Renal cortex interstitium (tissue), 11 donors: ENCODE results near the gene SEMA6A. TPM values are rescaled to one million over a fixed set of nuclear protein-coding genes. Genes with fewer than 3 reads are reported as not detected.
"Not testable (repeated sequence)": the region's sequence is repeated elsewhere in the genome, so short reads cannot be mapped to it uniquely, and the experiment has no call there.

Source experiments
- DNase-seq, 11 donors: peaks; one replicate each; pipeline ENCODE4 v3.0.0-alpha.2; 2013; ENCODE audit warnings: low read depth in 9 of 11, low spot score in 4 of 11; ENCODE audit errors: extremely low read depth in 1 of 11
- polyA plus RNA-seq, 3 donors: library from polyadenylated mRNA; unstranded; fragments of 120-200 nt; gene quantifications; one replicate each; pipeline ENCODE4 v1.2.1, GENCODE V29; 2013; ENCODE audit not compliant: insufficient read length in 3 of 3

The SEMA6A gene
- polyA plus RNA-seq, 3 donors = 48.5 to 66.4 (median 64.9) TPM

GRCh38 chr5:116564312-116564711 is 10.3 kb downstream of the SEMA6A start:
- no peak for DNase-seq

GRCh38 chr5:116563736-116564308 is 10.8 kb downstream of the SEMA6A start:
- DNase-seq = no peak

GRCh38 chr5:116562669-116563068 is 12.0 kb downstream of the SEMA6A start:
- DNase-seq = no peak

GRCh38 chr5:116561658-116562057 is 13.0 kb downstream of the SEMA6A start:
- no peak for DNase-seq

- DNase-seq = no peak
Observed at GRCh38 chr5:116559673-116560164, 14.9 kb downstream of the SEMA6A start.

GRCh38 chr5:116559239-116559638 is 15.4 kb downstream of the SEMA6A start:
- no peak for DNase-seq

GRCh38 chr5:116557669-116558271 is 16.9 kb downstream of the SEMA6A start:
- no peak for DNase-seq

- DNase-seq = no peak
Observed at GRCh38 chr5:116554764-116555163, 19.9 kb downstream of the SEMA6A start.

- DNase-seq = no peak
Observed at GRCh38 chr5:116553366-116553765, 21.3 kb downstream of the SEMA6A start.

GRCh38 chr5:116550082-116550481 is 24.5 kb downstream of the SEMA6A start:
- DNase-seq = no peak

- DNase-seq = no peak
Observed at GRCh38 chr5:116546743-116547124, 27.9 kb downstream of the SEMA6A start.

- DNase-seq = no peak
Observed at GRCh38 chr5:116546033-116546742, 28.4 kb downstream of the SEMA6A start.

GRCh38 chr5:116545465-116545864 is 29.2 kb downstream of the SEMA6A start:
- DNase-seq = not testable (repeated sequence)

- DNase-seq = no peak
Observed at GRCh38 chr5:116544531-116545241, 29.9 kb downstream of the SEMA6A start.

- DNase-seq = no peak
Observed at GRCh38 chr5:116543501-116543900, 31.1 kb downstream of the SEMA6A start.

GRCh38 chr5:116542619-116543018 is 32.0 kb downstream of the SEMA6A start:
- DNase-seq = no peak

GRCh38 chr5:116539222-116539621 is 35.4 kb downstream of the SEMA6A start:
- DNase-seq = no peak

- DNase-seq = peak in 1 of 11 donors; percentile 46
Observed at GRCh38 chr5:116536316-116537083, 38.1 kb downstream of the SEMA6A start.
